Liver (tissue), 9 donors: ENCODE data around the gene RTN4RL2. TPM values are rescaled to one million over a fixed set of nuclear protein-coding genes. Genes with fewer than 3 reads are reported as not detected.
A peak's percentile ranks its signal among the peaks of the same experiment; 100 is the strongest.

Experiments
- DNase-seq: peaks from one replicate; pipeline ENCODE4 v3.0.0-alpha.2; 2017; ENCODE audit warnings: low spot score
- H3K27ac ChIP-seq, 2 donors: one replicate each; pipeline ENCODE4 v1.7.0; 2013; ENCODE audit warnings: inconsistent platforms in 2 of 2, low read length in 2 of 2, control low read depth in 1 of 2, low read depth in 1 of 2, mild to moderate bottlenecking in 1 of 2
- H3K27me3 ChIP-seq, 4 donors: one replicate each; pipeline versions ENCODE4 v1.6.1 to v1.7.0; 2013; ENCODE audit warnings: low read length in 3 of 4, inconsistent platforms in 1 of 4, mild to moderate bottlenecking in 1 of 4, moderate library complexity in 1 of 4; ENCODE audit not compliant: control insufficient read depth in 4 of 4, insufficient read depth in 4 of 4
- H3K36me3 ChIP-seq, 4 donors: one replicate each; pipeline versions ENCODE4 v1.6.1 to v1.7.0; 2013; ENCODE audit warnings: low read length in 3 of 4, mild to moderate bottlenecking in 3 of 4, low read depth in 1 of 4, moderate library complexity in 1 of 4; ENCODE audit not compliant: control insufficient read depth in 4 of 4, insufficient read depth in 3 of 4
- H3K4me1 ChIP-seq, 4 donors: one replicate each; pipeline versions ENCODE4 v1.6.1 to v1.7.0; 2013; ENCODE audit warnings: low read length in 3 of 4, mild to moderate bottlenecking in 3 of 4, moderate library complexity in 1 of 4; ENCODE audit not compliant: control insufficient read depth in 4 of 4, insufficient read depth in 4 of 4
- H3K4me3 ChIP-seq, 3 donors: one replicate each; pipeline versions ENCODE4 v1.6.1 to v1.7.0; 2013; ENCODE audit warnings: low read length in 3 of 3, control low read depth in 1 of 3, low read depth in 1 of 3, mild to moderate bottlenecking in 1 of 3
- H3K9ac ChIP-seq, 2 donors: one replicate each; pipeline ENCODE4 v1.7.0; 2013; ENCODE audit warnings: low read length in 2 of 2, mild to moderate bottlenecking in 2 of 2, moderate library complexity in 2 of 2, control low read depth in 1 of 2, low read depth in 1 of 2
- H3K9me3 ChIP-seq, 4 donors: one replicate each; pipeline versions ENCODE4 v1.6.1 to v1.7.0; 2013; ENCODE audit warnings: low read length in 3 of 4; ENCODE audit not compliant: control insufficient read depth in 4 of 4
- EGR1 ChIP-seq, 2 donors: IDR thresholded peaks; 2 replicates each; pipeline ENCODE4 v1.6.1; 2016 to 2018; ENCODE audit warnings: antibody characterized with exemption in 2 of 2, low read depth in 2 of 2
- FOXA1 ChIP-seq: IDR thresholded peaks from 2 replicates; pipeline ENCODE4 v1.6.1; 2016; ENCODE audit warnings: antibody characterized with exemption
- FOXA2 ChIP-seq: IDR thresholded peaks from 2 replicates; pipeline ENCODE4 v1.6.1; 2016; ENCODE audit warnings: antibody characterized with exemption
- GABPA ChIP-seq, 2 donors: IDR thresholded peaks in 1 of 2; conservative IDR thresholded peaks in 1 of 2; 2 replicates each; pipeline ENCODE4 v1.6.1; 2016; ENCODE audit warnings: antibody characterized with exemption in 2 of 2, mild to moderate bottlenecking in 1 of 2, moderate library complexity in 1 of 2
- HNF4A ChIP-seq, 2 donors: conservative IDR thresholded peaks; 2 replicates each; pipeline ENCODE4 v1.6.1; 2016; ENCODE audit warnings: antibody characterized with exemption in 2 of 2, mild to moderate bottlenecking in 2 of 2
- HNF4G ChIP-seq: IDR thresholded peaks from 2 replicates; pipeline ENCODE4 v1.6.1; 2016; ENCODE audit warnings: antibody characterized with exemption
- JUND ChIP-seq, 2 donors: IDR thresholded peaks; 2 replicates each; pipeline ENCODE4 v1.6.1; 2016; ENCODE audit warnings: antibody characterized with exemption in 2 of 2
- NR2F2 ChIP-seq: IDR thresholded peaks from 2 replicates; pipeline ENCODE4 v1.6.1; 2016; ENCODE audit warnings: antibody characterized with exemption
- RAD21 ChIP-seq, 2 donors: IDR thresholded peaks; 2 replicates each; pipeline ENCODE4 v1.6.1; 2016; ENCODE audit warnings: antibody characterized with exemption in 2 of 2, mild to moderate bottlenecking in 2 of 2
- RXRA ChIP-seq, 2 donors: IDR thresholded peaks; 2 replicates each; pipeline ENCODE4 v1.6.1; 2017 to 2018; ENCODE audit warnings: antibody characterized with exemption in 2 of 2, mild to moderate bottlenecking in 1 of 2
- SP1 ChIP-seq: IDR thresholded peaks from 2 replicates; pipeline ENCODE4 v1.6.1; 2018; ENCODE audit warnings: antibody characterized with exemption, mild to moderate bottlenecking
- TAF1 ChIP-seq: conservative IDR thresholded peaks from 2 replicates; pipeline ENCODE4 v1.6.1; 2016; ENCODE audit warnings: antibody characterized with exemption, mild to moderate bottlenecking
- YY1 ChIP-seq: IDR thresholded peaks from 2 replicates; pipeline ENCODE4 v1.6.1; 2016; ENCODE audit warnings: antibody characterized with exemption, mild to moderate bottlenecking
- WGBS: extraction: QIAGEN DNeasy Blood & Tissue Kit; methylation state at CpG from one replicate; pipeline ENCODE4 v1.1.7; 2013; 5-methylcytosine and 5-hydroxymethylcytosine counted together
- polyA plus RNA-seq, 2 donors: library from polyadenylated mRNA; stranded (reverse) in 1 of 2; unstranded in 1 of 2; fragments of 200-250 nt in 1 of 2; fragments of >200 nt in 1 of 2; fragmentation: Nextera tagmentation in 1 of 2; extraction: Ambion mirVana in 1 of 2; gene quantifications; one replicate each; pipeline versions ENCODE4 v1.2.1 to v1.2.3, GENCODE V29; 2013 to 2015
- total RNA-seq, 2 donors: library from RNA; depleted of rRNA; stranded (reverse); fragments of >200 nt; gene quantifications; one replicate each; pipeline ENCODE4 v1.2.3, GENCODE V29; 2014
- TF ChIP-seq, protein P1 (sequence below): fragments of 150-350 bp; IDR thresholded peaks from 2 replicates; pipeline ENCODE4 v1.5.1; 2017; ENCODE audit warnings: improper control_type of control experiment, low read depth, low read length; ENCODE audit not compliant: missing input control
- TF ChIP-seq, protein P2 (sequence below): IDR thresholded peaks from 2 replicates; pipeline ENCODE4 v1.6.1; 2016; ENCODE audit warnings: antibody characterized with exemption
- TF ChIP-seq, protein P3 (sequence below): IDR thresholded peaks from 2 replicates; pipeline ENCODE4 v1.6.1; 2016; ENCODE audit warnings: antibody characterized with exemption
- TF ChIP-seq, protein P4 (sequence below): IDR thresholded peaks from 2 replicates; pipeline ENCODE4 v1.6.1; 2016; ENCODE audit warnings: antibody characterized with exemption
- donor health status: healthy.
- donor health status: healthy.
- donor health status: healthy.
- donor health status: healthy.
- donor health status: healthy.

Gene RTN4RL2
- total and polyA plus RNA-seq, 4 donors = 0.75 to 18.1 (median 3.2) TPM

DNA sequence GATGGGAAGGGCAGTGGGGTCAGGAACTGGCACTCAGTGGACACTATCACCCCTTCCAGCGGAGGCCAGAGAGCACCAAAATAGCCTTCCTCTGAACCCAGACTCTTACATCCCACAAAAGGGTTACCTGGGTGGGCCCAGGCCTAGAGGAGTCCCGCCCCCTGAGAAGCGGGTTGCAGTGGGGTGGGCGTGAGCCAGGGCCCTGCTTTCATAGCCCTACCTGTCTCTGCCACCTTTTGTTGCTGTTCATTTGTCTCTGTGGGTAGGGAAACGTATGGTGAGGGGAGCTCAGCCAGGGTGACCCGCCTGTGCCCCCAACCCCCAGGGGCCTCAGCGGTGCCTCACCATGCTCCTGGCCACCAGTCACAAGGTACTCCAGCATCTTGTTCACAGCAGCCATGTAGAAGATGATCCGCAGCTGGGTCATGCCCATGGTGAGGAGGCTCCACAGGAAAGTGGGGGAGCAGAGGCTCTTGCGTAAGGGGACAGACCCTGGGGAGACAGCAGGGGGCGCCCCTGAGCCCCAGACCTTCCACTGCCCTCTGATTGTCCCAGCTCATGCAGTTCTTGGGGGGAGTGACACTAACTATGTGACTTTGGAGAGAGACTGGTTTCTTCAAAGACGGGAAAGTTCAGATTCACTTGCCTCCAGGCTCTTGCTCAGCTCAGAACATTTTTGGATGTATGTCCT lies 31.2 kb downstream of the RTN4RL2 start:
- WGBS = 85% methylated on average over 11 of the region's 11 CpGs
- no peaks in the 10 kb centered on the region for H3K9me3 ChIP-seq
- peaks cover 14 to 52% (median 46%) of the 10 kb centered on the region in 4 donors for H3K36me3 ChIP-seq
- peak; percentile 77 for DNase-seq
- H3K27me3 ChIP-seq = no peaks in the 10 kb centered on the region
- TF ChIP-seq, protein P1, sequence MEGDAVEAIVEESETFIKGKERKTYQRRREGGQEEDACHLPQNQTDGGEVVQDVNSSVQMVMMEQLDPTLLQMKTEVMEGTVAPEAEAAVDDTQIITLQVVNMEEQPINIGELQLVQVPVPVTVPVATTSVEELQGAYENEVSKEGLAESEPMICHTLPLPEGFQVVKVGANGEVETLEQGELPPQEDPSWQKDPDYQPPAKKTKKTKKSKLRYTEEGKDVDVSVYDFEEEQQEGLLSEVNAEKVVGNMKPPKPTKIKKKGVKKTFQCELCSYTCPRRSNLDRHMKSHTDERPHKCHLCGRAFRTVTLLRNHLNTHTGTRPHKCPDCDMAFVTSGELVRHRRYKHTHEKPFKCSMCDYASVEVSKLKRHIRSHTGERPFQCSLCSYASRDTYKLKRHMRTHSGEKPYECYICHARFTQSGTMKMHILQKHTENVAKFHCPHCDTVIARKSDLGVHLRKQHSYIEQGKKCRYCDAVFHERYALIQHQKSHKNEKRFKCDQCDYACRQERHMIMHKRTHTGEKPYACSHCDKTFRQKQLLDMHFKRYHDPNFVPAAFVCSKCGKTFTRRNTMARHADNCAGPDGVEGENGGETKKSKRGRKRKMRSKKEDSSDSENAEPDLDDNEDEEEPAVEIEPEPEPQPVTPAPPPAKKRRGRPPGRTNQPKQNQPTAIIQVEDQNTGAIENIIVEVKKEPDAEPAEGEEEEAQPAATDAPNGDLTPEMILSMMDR = peak; percentile 46
- TF ChIP-seq, protein P2, sequence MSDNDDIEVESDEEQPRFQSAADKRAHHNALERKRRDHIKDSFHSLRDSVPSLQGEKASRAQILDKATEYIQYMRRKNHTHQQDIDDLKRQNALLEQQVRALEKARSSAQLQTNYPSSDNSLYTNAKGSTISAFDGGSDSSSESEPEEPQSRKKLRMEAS = no peak
- TF ChIP-seq JUND (IDR thresholded peaks at IDR 0.05) (no peak), FOXA2 (no peak), NR2F2 (no peak), RAD21 (IDR thresholded peaks at IDR 0.05) (peak; percentile 58 to 73)
- TF ChIP-seq, protein P3, sequence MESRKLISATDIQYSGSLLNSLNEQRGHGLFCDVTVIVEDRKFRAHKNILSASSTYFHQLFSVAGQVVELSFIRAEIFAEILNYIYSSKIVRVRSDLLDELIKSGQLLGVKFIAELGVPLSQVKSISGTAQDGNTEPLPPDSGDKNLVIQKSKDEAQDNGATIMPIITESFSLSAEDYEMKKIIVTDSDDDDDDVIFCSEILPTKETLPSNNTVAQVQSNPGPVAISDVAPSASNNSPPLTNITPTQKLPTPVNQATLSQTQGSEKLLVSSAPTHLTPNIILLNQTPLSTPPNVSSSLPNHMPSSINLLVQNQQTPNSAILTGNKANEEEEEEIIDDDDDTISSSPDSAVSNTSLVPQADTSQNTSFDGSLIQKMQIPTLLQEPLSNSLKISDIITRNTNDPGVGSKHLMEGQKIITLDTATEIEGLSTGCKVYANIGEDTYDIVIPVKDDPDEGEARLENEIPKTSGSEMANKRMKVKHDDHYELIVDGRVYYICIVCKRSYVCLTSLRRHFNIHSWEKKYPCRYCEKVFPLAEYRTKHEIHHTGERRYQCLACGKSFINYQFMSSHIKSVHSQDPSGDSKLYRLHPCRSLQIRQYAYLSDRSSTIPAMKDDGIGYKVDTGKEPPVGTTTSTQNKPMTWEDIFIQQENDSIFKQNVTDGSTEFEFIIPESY = no peak
- TF ChIP-seq, protein P4, sequence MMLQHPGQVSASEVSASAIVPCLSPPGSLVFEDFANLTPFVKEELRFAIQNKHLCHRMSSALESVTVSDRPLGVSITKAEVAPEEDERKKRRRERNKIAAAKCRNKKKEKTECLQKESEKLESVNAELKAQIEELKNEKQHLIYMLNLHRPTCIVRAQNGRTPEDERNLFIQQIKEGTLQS = no peak
- no peak overlapping the region for H3K9ac ChIP-seq
- peaks cover 5 to 28% (median 22%) of the 10 kb centered on the region in 4 donors for H3K4me1 ChIP-seq
- no peak overlapping the region for H3K27ac ChIP-seq
- H3K4me3 ChIP-seq = no peak overlapping the region

DNA sequence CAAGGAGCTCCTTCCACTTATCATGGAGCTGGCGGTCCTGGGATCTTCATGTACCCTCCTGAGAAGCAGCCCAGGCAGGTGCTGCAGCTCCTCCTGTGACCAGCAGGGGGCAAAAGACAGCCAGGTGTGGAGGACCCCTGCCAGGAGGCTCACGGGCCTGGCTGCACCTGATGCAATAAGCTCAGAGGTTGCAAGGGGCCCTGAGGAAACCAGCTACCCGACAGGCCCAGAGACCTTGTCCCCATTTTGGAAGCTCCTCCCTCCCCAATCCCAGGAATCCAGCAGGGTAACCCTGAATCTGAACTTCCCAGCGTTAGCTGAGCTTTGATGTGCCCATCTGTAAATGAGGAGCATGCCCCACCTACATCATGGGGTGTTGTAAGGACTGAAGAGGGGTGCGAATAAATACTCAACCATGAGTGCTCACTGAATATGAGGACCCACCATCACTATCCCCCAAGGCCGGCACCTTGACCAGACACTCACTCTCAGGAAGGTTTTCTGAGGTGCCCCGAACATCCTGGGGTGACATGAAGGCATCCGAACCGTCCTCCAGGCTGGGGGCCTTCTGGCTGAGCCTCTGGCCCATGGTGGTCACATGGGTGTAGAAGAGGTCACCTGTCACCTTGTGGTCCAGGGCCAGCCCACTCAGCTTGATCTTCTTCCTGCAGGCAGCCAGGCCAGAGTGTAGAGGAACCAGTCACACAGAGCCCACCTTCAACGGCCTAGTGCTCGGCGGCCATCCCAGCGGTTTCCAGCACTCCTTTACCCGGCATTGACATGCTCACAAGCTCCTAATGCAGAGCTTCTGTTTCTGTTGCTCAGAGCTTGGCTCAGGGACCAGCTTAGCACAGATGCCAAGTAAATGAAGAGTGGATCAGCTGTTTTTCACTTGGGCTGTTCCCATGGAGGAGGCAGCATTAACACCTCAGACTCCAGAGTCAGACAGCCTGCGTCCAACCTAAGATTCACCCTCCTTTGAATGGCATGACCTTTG lies 33.5 kb downstream of the RTN4RL2 start:
- Histone ChIP-seq H3K4me1 (peaks cover 14 to 51% (median 45%) of the 10 kb centered on the region in 4 donors), H3K36me3 (peaks cover 14 to 34% (median 30%) of the 10 kb centered on the region in 4 donors), H3K9me3 (no peaks in the 10 kb centered on the region), H3K27me3 (no peaks in the 10 kb centered on the region), H3K4me3 (no peak overlapping the region), H3K27ac (peak overlapping the region in 1 of 2 donors; percentile 35), H3K9ac (no peak overlapping the region)
- DNase-seq = peak; percentile 81
- 70% methylated on average over 15 of the region's 15 CpGs for WGBS
- TF ChIP-seq TAF1 (no peak), EGR1 (IDR thresholded peaks at IDR 0.05; ENCODE audit: low read depth in 2 of 2) (no peak), NR2F2 (no peak), RAD21 (IDR thresholded peaks at IDR 0.05) (peak; percentile 83 to 91), SP1 (peak; percentile 68), FOXA1 (no peak), JUND (IDR thresholded peaks at IDR 0.05) (peak in 1 of 2 donors; percentile 66), HNF4G (no peak), HNF4A (conservative IDR thresholded peaks at IDR 0.05) (peak; percentile 59 to 68), FOXA2 (no peak), GABPA (IDR thresholded peaks at IDR 0.05 in 1 of 2, conservative IDR thresholded peaks at IDR 0.05 in 1 of 2) (no peak), YY1 (no peak), RXRA (IDR thresholded peaks at IDR 0.05) (peak; percentile 54 to 81)
- TF ChIP-seq, protein P2 = no peak
- TF ChIP-seq, protein P1 = peak; percentile 90
- TF ChIP-seq, protein P3 = no peak
